Activated naive CD4-positive, alpha-beta T cell treated with anti-CD3 and anti-CD28 coated beads for 36 hours (primary cell): ENCODE results near the gene MTTP. TPM values are rescaled to one million over a fixed set of nuclear protein-coding genes. Genes with fewer than 3 reads are reported as not detected.

Source experiments
- CTCF ChIA-PET: fragments of 350-600 bp; sonication (Branson Sonifier 250); formaldehyde crosslinking; loops from one replicate; lab custom pipeline; 2021; ENCODE audit warnings: antibody characterized with exemption; lab: Charles Lee
- DNase-seq: peaks from one replicate; pipeline ENCODE4 v3.0.0-alpha.2; 2020
- H3K27ac Mint-ChIP-seq: one replicate; pipeline ENCODE4 v1.8.0; 2021; ENCODE audit warnings: mild to moderate bottlenecking, mixed read lengths
- H3K27me3 Mint-ChIP-seq: one replicate; pipeline ENCODE4 v1.8.0; 2021; ENCODE audit warnings: low read depth, mixed read lengths
- H3K36me3 Mint-ChIP-seq: one replicate; pipeline ENCODE4 v1.8.0; 2021; ENCODE audit warnings: low read depth, mixed read lengths
- H3K4me1 Mint-ChIP-seq: one replicate; pipeline ENCODE4 v1.8.0; 2021; ENCODE audit warnings: low read depth, mixed read lengths
- H3K4me3 Mint-ChIP-seq: one replicate; pipeline ENCODE4 v1.8.0; 2021; ENCODE audit warnings: mild to moderate bottlenecking, moderate library complexity, mixed read lengths
- H3K9me3 Mint-ChIP-seq: one replicate; pipeline ENCODE4 v1.8.0; 2021; ENCODE audit warnings: mixed read lengths
- intact Hi-C: fragments of 100-400 bp; cut with micrococcal nuclease; formaldehyde crosslinking; loops from one replicate; pipeline ENCODE4 v1.15.1; 2023
- total RNA-seq, 2 experiments: library from RNA; stranded (reverse); gene quantifications; one replicate each; pipeline ENCODE4 v1.2.3, GENCODE V29; 2021

The MTTP gene
- total RNA-seq, 2 experiments from 2014 or later = 0.47 TPM; not detected in 1

DNA sequence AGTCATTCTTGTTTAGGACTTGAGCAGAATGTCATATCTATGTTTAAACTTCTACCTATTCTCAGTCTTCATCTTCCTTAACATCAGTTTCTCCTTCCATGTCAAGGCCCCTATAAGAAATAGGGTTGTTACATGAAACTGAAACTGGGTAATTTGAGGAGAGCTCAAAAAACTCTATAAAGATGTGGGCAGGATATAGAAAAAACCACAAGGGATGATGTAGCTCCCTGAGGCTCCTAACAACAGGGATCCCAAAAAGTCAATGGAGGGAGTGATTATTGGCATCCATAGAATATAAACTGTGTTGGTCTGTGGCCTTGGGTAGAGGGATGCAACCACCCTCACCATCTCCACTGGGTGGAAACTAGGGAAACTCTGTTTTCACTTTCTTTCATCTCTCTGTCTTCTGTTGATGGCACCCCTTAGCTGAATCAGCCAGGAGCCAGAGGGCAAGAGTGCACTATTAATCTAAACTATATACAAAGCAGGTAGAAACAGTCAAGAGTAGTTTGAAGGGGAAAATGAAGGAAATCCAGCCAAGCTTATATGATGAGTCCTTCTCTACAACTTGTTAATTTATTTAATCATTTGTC, 55.4 kb downstream of the MTTP start:
- peaks cover 5% of the 10 kb centered on the region for H3K4me1 Mint-ChIP-seq
- no peak for DNase-seq
- CTCF ChIA-PET = interaction anchor here (1.7 kb wide), 1 partner anchor 16 kb away, joined by 4 read pairs; no protein-coding TSS in a partner anchor
- H3K4me3 Mint-ChIP-seq = no peak overlapping the region
- no peaks in the 10 kb centered on the region for H3K27me3 Mint-ChIP-seq
- intact Hi-C loops = no loop called here
- H3K9me3 Mint-ChIP-seq = no peaks in the 10 kb centered on the region
- H3K27ac Mint-ChIP-seq = no peak overlapping the region
- no peaks in the 10 kb centered on the region for H3K36me3 Mint-ChIP-seq

DNA sequence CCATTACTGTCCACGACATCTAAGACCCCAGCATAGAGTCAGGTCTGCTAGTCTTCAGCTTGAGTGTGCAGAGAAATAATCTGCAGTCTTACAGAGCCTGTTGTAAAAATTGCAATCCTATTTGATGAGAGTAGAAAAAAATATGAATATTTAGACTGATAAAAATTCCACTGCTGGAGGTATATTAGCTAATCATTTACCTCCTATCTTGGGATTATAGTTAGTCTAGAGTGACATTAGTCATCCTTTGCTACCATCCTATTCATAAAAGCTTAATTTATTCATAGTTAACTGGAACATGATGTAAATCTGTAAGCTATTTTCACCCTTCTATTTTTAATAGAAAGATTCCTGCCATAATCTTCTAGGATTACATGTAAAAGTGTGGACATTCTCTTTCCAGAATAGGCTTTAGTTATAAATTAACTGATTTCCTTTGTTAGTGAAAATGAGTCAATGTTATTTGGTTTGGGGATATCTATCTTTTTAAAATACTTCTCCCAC, 56.3 kb downstream of the MTTP start:
- CTCF ChIA-PET = interaction anchor here (1.7 kb wide), 1 partner anchor 16 kb away, joined by 4 read pairs; no protein-coding TSS in a partner anchor
- DNase-seq = no peak
- H3K27me3 Mint-ChIP-seq = peaks cover 2% of the 10 kb centered on the region
- H3K36me3 Mint-ChIP-seq = no peaks in the 10 kb centered on the region
- peaks cover 5% of the 10 kb centered on the region for H3K4me1 Mint-ChIP-seq
- intact Hi-C loops = no loop called here
- H3K4me3 Mint-ChIP-seq = no peak overlapping the region
- no peaks in the 10 kb centered on the region for H3K9me3 Mint-ChIP-seq
- no peak overlapping the region for H3K27ac Mint-ChIP-seq

GRCh38 chr4:99633772-99634171, 59.1 kb downstream of the MTTP start:
- Mint-ChIP-seq H3K4me3 (no peak overlapping the region), H3K4me1 (peaks cover 5% of the 10 kb centered on the region), H3K27ac (no peak overlapping the region), H3K27me3 (peaks cover 2% of the 10 kb centered on the region), H3K9me3 (no peaks in the 10 kb centered on the region), H3K36me3 (no peaks in the 10 kb centered on the region)
- CTCF ChIA-PET = no interaction called here
- DNase-seq = no peak
- intact Hi-C loops = no loop called here

GRCh38 chr4:99634742-99635360, 60.2 kb downstream of the MTTP start:
- Mint-ChIP-seq H3K27me3 (peaks cover 2% of the 10 kb centered on the region), H3K27ac (no peak overlapping the region), H3K9me3 (no peaks in the 10 kb centered on the region), H3K36me3 (no peaks in the 10 kb centered on the region), H3K4me3 (no peak overlapping the region), H3K4me1 (peaks cover 5% of the 10 kb centered on the region)
- CTCF ChIA-PET = no interaction called here
- intact Hi-C loops = no loop called here
- DNase-seq = no peak

- Mint-ChIP-seq H3K27ac (no peak overlapping the region), H3K4me3 (no peak overlapping the region), H3K4me1 (no peaks in the 10 kb centered on the region), H3K9me3 (no peaks in the 10 kb centered on the region), H3K27me3 (peaks cover 2% of the 10 kb centered on the region), H3K36me3 (no peaks in the 10 kb centered on the region)
- CTCF ChIA-PET = interaction anchor here (0.7 kb wide), 1 partner anchor 172 kb away, joined by 3 read pairs; no protein-coding TSS in a partner anchor
- intact Hi-C loops = no loop called here
- no peak for DNase-seq
Observed at GRCh38 chr4:99635601-99636000, 61.0 kb downstream of the MTTP start.

GRCh38 chr4:99636422-99636821, 61.8 kb downstream of the MTTP start:
- peaks cover 2% of the 10 kb centered on the region for H3K27me3 Mint-ChIP-seq
- H3K9me3 Mint-ChIP-seq = no peaks in the 10 kb centered on the region
- H3K4me1 Mint-ChIP-seq = no peaks in the 10 kb centered on the region
- no peaks in the 10 kb centered on the region for H3K36me3 Mint-ChIP-seq
- intact Hi-C loops = no loop called here
- H3K4me3 Mint-ChIP-seq = no peak overlapping the region
- DNase-seq = no peak
- CTCF ChIA-PET = interaction anchor here (0.7 kb wide), 1 partner anchor 172 kb away, joined by 3 read pairs; no protein-coding TSS in a partner anchor
- H3K27ac Mint-ChIP-seq = no peak overlapping the region

GRCh38 chr4:99637174-99637573, 62.5 kb downstream of the MTTP start:
- H3K4me3 Mint-ChIP-seq = no peak overlapping the region
- no peak for DNase-seq
- no peaks in the 10 kb centered on the region for H3K36me3 Mint-ChIP-seq
- CTCF ChIA-PET = no interaction called here
- no peaks in the 10 kb centered on the region for H3K9me3 Mint-ChIP-seq
- H3K27me3 Mint-ChIP-seq = peaks cover 3% of the 10 kb centered on the region
- no peak overlapping the region for H3K27ac Mint-ChIP-seq
- H3K4me1 Mint-ChIP-seq = no peaks in the 10 kb centered on the region
- intact Hi-C loops = no loop called here

DNA sequence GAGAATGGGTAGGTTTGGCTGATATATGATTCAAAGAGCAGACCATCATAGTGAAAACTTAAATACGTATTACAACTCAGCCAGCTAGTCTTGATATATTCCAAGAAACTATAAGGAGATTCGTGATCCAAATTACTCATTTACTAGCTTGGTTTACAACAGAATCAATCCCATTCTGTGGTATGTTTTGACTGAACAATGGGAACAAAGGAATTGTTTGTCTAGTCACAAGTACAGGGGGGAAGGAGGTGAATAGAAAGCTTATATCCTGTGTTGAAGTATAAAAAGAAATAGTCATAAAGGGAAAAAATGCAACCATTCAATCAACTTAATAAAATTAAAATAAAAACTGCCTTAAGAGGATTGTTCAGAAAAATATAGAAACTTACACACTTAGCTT, 66.1 kb downstream of the MTTP start:
- Mint-ChIP-seq H3K4me1 (no peaks in the 10 kb centered on the region), H3K27ac (no peak overlapping the region), H3K36me3 (no peaks in the 10 kb centered on the region), H3K9me3 (no peaks in the 10 kb centered on the region), H3K4me3 (no peak overlapping the region), H3K27me3 (peaks cover 4% of the 10 kb centered on the region)
- CTCF ChIA-PET = interaction anchor here (1.1 kb wide), 1 partner anchor 167 kb away, joined by 3 read pairs; no protein-coding TSS in a partner anchor
- intact Hi-C loops = no loop called here
- no peak for DNase-seq

GRCh38 chr4:99642725-99643489, 68.3 kb downstream of the MTTP start:
- CTCF ChIA-PET = no interaction called here
- Mint-ChIP-seq H3K27me3 (peaks cover 4% of the 10 kb centered on the region), H3K4me3 (no peak overlapping the region), H3K9me3 (no peaks in the 10 kb centered on the region), H3K27ac (no peak overlapping the region), H3K4me1 (no peaks in the 10 kb centered on the region), H3K36me3 (no peaks in the 10 kb centered on the region)
- intact Hi-C loops = no loop called here
- no peak for DNase-seq

- H3K9me3 Mint-ChIP-seq = no peaks in the 10 kb centered on the region
- no peaks in the 10 kb centered on the region for H3K36me3 Mint-ChIP-seq
- no peak for DNase-seq
- CTCF ChIA-PET = interaction anchor here (0.7 kb wide), 1 partner anchor 842 kb away, joined by 5 read pairs; no protein-coding TSS in a partner anchor
- H3K4me3 Mint-ChIP-seq = no peak overlapping the region
- intact Hi-C loops = no loop called here
- H3K27me3 Mint-ChIP-seq = peaks cover 4% of the 10 kb centered on the region
- no peak overlapping the region for H3K27ac Mint-ChIP-seq
- H3K4me1 Mint-ChIP-seq = no peaks in the 10 kb centered on the region
Observed at GRCh38 chr4:99644453-99644852, 69.8 kb downstream of the MTTP start.

- intact Hi-C loops = no loop called here
- no peak overlapping the region for H3K4me3 Mint-ChIP-seq
- no peaks in the 10 kb centered on the region for H3K9me3 Mint-ChIP-seq
- H3K36me3 Mint-ChIP-seq = no peaks in the 10 kb centered on the region
- no peaks in the 10 kb centered on the region for H3K4me1 Mint-ChIP-seq
- no peak overlapping the region for H3K27ac Mint-ChIP-seq
- CTCF ChIA-PET = no interaction called here
- H3K27me3 Mint-ChIP-seq = peaks cover 4% of the 10 kb centered on the region
- no peak for DNase-seq
Observed at GRCh38 chr4:99645036-99645435, 70.4 kb downstream of the MTTP start.

GRCh38 chr4:99645638-99646037, 71.0 kb downstream of the MTTP start:
- Mint-ChIP-seq H3K27me3 (peaks cover 4% of the 10 kb centered on the region), H3K27ac (no peak overlapping the region), H3K9me3 (no peaks in the 10 kb centered on the region), H3K4me3 (no peak overlapping the region), H3K4me1 (no peaks in the 10 kb centered on the region), H3K36me3 (no peaks in the 10 kb centered on the region)
- intact Hi-C loops = no loop called here
- CTCF ChIA-PET = no interaction called here
- DNase-seq = no peak
